Brain microvascular endothelial cell (primary cell): ENCODE measurements around the gene RALGPS1.

Experiments
- DNase-seq: peaks from one replicate; pipeline ENCODE4 v3.0.0-alpha.2; 2020
- H3K27ac ChIP-seq: fragments of 250-450 bp; sonication (Bioruptor Pico); 2 replicates; pipeline ENCODE4 v1.5.1; 2020; ENCODE audit warnings: mild to moderate bottlenecking, moderate library complexity
- H3K27me3 ChIP-seq: fragments of 250-450 bp; sonication (Bioruptor Pico); replicated peaks from 2 replicates; pipeline ENCODE4 v1.5.1; 2020; ENCODE audit warnings: mild to moderate bottlenecking
- H3K36me3 ChIP-seq: fragments of 250-450 bp; sonication (Bioruptor Pico); replicated peaks from 2 replicates; pipeline ENCODE4 v1.5.1; 2020; ENCODE audit warnings: mild to moderate bottlenecking
- H3K4me3 ChIP-seq: 2 replicates; pipeline ENCODE4 v1.5.1; 2011; ENCODE audit warnings: low read depth, mild to moderate bottlenecking, control low read depth, low read length, moderate library complexity
- in situ Hi-C: cut with HindIII; loops from 2 replicates; pipeline ENCODE4 v1.10.0; 2017; ENCODE audit warnings: low sequenced_read_pairs, low pct_ligation_motif_present
- TF ChIP-seq, protein P1 (sequence below): IDR thresholded peaks from 2 replicates; pipeline ENCODE4 v1.5.1; 2011; ENCODE audit warnings: low read depth, mild to moderate bottlenecking, moderate library complexity, low read length, control low read depth, inconsistent platforms; ENCODE audit errors: missing control alignments

The RALGPS1 gene

DNA sequence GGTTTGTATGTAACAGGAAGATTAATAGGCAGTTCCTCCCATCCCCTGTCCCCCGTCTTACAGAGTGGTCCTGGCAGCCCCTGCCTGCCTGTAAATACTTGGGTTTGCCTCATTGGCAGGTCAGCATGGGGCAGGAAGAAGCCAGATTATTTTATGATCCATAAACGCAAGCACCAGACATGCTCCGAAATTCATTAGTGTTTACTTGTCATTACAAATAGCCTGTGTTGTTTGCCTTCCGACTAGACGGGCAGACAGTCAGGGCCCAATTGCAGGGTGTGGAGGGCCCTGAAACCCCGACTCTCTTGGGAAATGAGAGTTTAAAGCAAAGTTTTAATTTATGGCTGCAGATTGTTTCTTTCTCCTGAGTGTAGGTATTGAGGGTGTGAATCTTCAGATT, 97.2 kb downstream of the RALGPS1 start:
- Histone ChIP-seq H3K27me3 (peaks cover 2% of the 10 kb centered on the region), H3K4me3 (no peak overlapping the region), H3K27ac (no peak overlapping the region), H3K36me3 (no peaks in the 10 kb centered on the region)
- in situ Hi-C loops, result no loop called here
- DNase-seq, result no peak
- TF ChIP-seq, protein P1, sequence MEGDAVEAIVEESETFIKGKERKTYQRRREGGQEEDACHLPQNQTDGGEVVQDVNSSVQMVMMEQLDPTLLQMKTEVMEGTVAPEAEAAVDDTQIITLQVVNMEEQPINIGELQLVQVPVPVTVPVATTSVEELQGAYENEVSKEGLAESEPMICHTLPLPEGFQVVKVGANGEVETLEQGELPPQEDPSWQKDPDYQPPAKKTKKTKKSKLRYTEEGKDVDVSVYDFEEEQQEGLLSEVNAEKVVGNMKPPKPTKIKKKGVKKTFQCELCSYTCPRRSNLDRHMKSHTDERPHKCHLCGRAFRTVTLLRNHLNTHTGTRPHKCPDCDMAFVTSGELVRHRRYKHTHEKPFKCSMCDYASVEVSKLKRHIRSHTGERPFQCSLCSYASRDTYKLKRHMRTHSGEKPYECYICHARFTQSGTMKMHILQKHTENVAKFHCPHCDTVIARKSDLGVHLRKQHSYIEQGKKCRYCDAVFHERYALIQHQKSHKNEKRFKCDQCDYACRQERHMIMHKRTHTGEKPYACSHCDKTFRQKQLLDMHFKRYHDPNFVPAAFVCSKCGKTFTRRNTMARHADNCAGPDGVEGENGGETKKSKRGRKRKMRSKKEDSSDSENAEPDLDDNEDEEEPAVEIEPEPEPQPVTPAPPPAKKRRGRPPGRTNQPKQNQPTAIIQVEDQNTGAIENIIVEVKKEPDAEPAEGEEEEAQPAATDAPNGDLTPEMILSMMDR, result no peak

DNA sequence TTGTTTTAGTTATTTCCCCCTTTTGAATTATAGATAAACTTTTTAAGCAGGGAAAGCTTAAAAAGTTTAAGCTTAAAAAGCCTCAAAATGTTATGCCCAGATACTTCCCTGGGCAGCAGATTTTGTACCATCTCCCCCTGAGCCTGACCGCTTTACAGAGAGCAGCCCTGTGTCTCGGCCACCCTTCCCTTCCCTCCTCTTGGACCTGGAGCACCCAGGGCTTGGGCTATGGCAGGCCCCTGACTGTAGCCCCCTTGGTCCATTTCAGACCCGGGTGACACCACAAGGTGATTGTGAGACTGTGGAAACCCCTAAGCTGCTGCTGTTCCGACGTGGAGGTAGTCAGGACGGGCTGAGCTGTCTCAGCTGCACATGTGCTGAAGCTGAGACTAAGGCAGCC, 97.7 kb downstream of the RALGPS1 start:
- Histone ChIP-seq H3K27me3 (peaks cover 2% of the 10 kb centered on the region), H3K27ac (no peak overlapping the region), H3K36me3 (no peaks in the 10 kb centered on the region), H3K4me3 (no peak overlapping the region)
- no peak for DNase-seq
- TF ChIP-seq, protein P1, result no peak
- in situ Hi-C loops, result no loop called here

DNA sequence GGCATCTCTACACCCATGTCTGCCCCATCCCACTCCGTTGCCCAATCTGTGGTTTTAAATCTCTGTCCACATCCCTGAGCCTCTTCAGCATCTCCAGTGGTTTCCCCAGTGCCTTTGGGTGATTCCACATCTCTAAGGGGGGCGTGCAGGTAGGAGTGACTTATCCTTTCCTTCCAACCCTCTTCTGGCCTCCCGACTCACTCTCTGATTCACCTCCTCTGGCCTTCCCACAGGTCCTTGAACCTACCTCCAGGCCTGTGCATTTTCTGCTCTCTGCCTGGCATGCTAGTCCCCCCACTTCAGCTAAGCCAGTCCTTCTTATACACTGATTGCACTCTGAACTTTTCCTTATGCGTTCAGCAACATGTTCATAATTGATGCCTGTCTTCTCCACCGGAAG, 99.0 kb downstream of the RALGPS1 start:
- H3K4me3 ChIP-seq, result no peak overlapping the region
- H3K27me3 ChIP-seq, result peaks cover 2% of the 10 kb centered on the region
- no peak for DNase-seq
- no peaks in the 10 kb centered on the region for H3K36me3 ChIP-seq
- in situ Hi-C loops, result no loop called here
- no peak overlapping the region for H3K27ac ChIP-seq
- TF ChIP-seq, protein P1, result no peak

DNA sequence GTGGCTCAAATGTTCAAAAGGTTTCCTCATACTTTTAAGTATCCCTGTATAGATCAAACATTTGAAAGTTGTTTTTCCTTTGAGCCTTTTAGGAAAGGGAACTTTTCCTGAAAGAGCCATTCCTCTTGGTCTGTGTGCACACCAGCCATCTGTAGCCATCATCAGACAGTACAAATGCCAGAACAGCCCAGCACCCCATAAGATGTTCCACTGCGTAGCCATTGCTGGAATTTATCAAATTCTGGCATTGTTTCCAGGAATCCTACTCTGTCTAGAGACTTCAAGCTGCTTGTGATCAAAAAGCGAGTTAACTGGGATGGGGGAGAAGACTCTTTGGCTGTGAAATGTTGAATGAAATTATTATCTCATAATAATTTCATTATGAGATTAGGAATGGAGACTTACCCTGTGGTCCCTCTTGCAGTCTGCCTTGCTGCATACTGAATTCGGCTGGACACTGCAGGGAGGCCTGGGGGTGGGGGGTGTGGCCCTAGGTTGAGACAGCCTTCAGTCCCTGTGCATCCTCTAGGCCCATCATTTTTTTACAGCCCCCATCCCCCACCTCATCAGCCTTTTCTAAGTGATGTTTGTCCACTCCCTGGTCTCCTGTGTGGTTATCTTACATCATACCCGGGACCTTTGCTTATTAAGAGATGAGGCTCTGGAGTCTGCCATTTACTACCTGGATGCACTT, 99.8 kb downstream of the RALGPS1 start:
- no peak for DNase-seq
- TF ChIP-seq, protein P1, result no peak
- Histone ChIP-seq H3K36me3 (no peaks in the 10 kb centered on the region), H3K27ac (no peak overlapping the region), H3K27me3 (peaks cover 2% of the 10 kb centered on the region), H3K4me3 (no peak overlapping the region)
- in situ Hi-C loops, result no loop called here

DNA sequence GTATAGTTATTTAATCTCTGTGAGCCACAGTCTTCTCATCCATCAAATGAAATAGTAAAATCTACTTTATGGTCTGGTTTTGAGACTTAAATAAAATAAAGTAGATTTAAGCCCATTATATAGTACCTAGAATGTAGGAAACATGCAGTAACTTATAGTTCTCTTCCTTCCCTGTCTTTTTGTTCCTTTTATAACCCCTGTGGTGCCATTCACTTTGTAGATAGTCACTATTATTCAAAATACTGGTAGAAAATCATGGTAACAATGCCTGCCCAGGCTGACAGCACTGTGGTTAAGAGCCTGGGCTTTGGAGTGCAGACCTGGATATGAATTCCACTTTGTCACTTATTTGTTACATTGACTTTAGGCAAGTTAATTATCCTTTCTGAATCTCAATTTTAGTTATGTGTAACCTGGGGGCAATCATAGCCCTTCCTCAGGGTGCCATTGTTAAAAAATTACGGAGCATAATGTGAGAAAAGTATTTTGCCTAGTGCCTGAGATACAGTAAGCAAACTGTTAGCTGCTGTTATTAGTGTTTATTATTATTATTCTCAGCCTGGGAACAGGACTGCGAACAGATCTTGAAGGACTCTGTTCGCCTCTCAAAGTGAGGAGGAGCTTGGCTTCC, 100.4 kb downstream of the RALGPS1 start:
- no peak overlapping the region for H3K4me3 ChIP-seq
- H3K27me3 ChIP-seq, result peaks cover 2% of the 10 kb centered on the region
- no peaks in the 10 kb centered on the region for H3K36me3 ChIP-seq
- no peak overlapping the region for H3K27ac ChIP-seq
- no peak for DNase-seq
- in situ Hi-C loops, result no loop called here
- TF ChIP-seq, protein P1, result no peak
